Stimulated activated CD4-positive, alpha-beta T cell treated with anti-CD3 and anti-CD28 coated beads, Interleukin-1b, Interleukin-23, amount 100 ng/mL, for 1 hour (primary cell): ENCODE results near the gene ARID2.

ENCODE experiments used
- DNase-seq, 2 donors: peaks; one replicate each; pipeline ENCODE4 v3.0.0-alpha.2; 2020; ENCODE audit warnings: low read depth in 2 of 2

Gene ARID2

DNA sequence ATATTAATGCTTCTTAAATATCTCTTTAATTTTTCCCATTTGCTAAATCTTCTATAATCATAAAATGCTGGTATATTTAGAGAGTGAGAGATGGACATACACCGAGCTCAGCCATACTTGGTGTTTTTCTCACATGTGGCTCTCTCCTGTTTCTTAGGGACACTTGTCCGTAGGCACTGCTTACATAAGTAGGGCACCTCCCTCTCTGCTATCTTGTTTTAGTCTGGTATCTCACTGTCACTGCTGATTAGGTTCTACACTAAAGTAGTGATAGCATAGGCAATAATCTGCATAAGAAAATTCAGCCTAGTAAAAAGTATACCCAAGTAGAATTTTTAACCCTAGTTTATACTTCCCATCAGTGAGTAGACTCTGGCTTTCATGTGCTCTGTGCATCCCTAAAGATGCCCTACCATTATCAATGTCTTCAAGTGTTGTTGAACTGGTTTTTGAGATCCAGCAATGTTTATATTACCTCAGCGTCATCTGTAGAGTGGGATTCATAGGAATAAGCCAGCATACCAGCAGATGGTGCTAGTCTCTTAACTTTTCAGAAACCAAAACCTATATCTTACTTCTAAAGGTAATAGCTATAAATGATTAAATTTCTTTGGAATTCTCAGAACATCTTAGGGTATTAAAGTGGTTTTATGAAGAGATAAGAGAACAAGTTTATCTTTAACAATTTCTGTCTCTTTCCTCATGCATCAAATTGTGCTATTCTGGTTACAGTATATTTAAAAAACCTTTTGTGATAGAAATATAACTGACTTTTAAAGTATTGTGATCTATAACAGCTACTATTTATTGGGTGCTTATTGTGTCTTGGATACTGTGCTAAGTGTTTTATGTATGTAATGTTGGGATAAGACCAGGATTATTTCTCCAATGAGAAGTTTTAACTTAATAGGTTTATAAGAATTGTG lies 32.9 kb downstream of the ARID2 start:
- DNase-seq: no peak

DNA sequence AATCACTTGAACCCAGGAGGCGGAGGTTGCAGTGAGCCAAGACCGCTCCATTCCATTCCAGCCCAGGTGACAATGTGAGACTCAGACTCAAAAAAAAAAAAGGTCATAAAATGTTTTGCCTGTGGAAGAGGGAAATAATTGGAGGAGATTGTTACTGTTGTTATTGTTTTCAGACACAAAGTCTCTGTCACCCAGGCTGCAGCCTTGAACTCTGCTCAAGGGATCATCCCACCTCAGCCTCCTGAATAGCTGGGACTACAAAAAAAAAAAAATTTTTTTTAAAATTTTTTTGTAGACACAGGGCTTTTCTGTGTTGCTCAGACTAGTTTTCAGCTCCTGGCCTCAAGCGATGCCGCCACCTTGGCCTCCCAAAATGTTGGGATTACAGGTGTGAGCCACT lies 33.9 kb downstream of the ARID2 start:
- no peak for DNase-seq

DNA sequence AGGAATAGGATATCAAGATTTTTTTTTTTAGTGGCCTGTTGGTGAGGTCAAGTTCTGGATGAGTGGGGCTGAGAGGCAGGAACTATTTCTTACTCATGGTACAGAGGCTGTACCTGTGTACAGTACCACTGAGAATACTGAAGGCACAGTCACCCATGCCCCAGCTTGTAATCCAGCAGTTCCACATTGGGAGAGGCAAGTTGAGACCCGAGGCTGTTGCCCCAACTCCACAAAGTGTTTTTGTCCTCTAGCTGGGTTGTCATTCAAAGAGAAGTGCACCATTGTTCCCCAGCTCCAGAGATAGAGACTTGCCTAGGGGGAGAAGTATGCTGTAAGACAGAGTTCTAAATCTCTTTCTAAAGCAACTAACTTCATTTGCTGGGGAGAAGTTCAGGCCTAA lies 38.7 kb downstream of the ARID2 start:
- no peak for DNase-seq

GRCh38 chr12:45773747-45774146 lies 44.2 kb downstream of the ARID2 start:
- DNase-seq: no peak

- no peak for DNase-seq
Observed at GRCh38 chr12:45774508-45775162, 45.1 kb downstream of the ARID2 start.

- DNase-seq: no peak
Observed at GRCh38 chr12:45775465-45775864, 46.0 kb downstream of the ARID2 start.

- no peak for DNase-seq
Observed at GRCh38 chr12:45775964-45776363, 46.5 kb downstream of the ARID2 start.

DNA sequence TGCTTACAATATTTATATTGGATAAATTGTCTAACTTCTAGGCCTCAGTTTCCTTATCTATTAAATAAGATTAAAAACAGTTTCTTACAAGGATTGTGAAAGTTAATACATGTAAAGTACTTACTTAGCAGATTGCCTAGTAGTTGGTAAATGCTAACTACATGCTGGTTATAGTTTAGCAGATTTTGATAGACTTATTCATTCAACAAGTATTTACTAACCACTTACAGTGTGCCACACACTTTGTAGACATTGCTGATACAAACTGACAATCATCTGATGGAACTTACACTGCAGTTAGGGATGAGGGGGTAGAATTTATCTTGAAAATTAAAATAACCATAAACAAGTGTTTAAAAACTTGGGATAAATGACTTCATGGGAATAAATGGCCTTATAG lies 50.4 kb downstream of the ARID2 start:
- no peak for DNase-seq

- DNase-seq: no peak
Observed at GRCh38 chr12:45781080-45781479, 51.6 kb downstream of the ARID2 start.

DNA sequence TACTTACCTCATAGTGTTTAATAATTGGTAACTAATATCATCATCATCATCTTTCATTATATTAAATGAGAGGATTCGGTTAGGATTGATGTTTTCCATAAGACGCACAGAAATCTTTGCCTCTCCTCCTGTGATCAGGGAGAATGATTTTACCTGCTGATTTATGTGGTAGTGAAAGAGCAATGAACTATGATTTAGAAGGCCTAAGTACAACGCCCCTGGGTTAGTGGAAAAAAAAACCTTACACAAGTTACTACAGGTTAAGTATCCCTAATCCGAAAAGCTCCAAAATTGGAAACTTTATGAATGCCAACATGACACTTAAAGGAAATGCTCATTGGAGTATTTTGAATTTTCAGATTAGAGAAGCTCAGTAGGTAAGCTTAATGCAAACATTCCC lies 55.8 kb downstream of the ARID2 start:
- DNase-seq: no peak

DNA sequence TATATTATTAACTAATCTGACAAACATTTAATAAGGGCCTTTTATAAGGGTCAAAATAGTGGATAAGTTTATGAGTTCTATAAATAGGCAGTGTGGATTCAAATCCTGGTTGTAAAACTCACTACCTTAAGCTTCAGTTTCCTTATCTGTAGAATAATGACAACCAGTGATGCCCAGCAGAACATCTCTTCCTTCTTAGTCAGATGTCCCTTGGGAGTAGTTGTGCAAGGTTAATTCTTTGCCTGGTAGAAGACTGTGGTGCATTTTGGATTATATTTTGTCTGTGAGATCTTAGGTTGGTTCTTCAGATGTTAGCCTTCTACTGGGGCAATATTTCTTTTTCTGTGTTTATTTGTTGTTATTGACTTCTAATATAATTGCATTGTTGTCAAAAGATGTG lies 59.5 kb downstream of the ARID2 start:
- DNase-seq: no peak

DNA sequence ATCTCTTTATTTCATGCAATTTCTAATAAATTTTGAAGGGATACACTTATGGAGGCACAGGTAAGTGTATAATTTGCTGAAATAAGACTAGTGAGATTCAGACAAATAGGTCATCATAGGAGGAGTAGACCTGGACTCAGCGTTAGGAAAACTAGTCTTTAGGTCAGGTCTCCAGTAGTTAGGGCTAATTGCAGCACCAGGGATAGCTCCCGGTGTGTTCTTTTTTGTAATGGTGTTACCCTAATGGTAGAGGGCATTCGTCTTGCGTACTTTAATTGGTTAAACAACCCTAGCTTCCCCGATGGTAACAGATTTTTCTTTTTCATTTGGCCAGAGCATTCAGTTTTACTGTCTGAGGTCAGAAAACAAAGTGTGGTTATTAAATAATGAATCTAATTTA lies 64.9 kb downstream of the ARID2 start:
- no peak for DNase-seq

DNA sequence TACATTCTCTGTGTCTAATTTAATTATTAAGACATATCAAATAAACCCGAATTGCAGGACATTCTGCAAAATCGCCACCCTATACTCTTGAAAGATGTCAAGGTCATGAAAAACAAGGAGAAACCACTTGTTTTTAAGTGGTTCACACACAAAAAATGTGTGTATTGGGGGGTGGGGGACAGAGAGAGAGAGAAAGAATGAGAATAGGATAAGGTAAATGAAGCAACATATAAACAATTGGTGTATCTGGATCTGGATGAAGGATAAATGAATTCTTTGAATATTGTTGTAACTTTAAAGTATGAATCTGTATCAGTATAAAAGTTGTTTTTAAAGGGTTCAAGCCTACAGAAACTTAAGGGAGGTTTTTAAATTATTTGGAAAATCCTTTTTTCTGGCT lies 72.1 kb downstream of the ARID2 start:
- no peak for DNase-seq

DNA sequence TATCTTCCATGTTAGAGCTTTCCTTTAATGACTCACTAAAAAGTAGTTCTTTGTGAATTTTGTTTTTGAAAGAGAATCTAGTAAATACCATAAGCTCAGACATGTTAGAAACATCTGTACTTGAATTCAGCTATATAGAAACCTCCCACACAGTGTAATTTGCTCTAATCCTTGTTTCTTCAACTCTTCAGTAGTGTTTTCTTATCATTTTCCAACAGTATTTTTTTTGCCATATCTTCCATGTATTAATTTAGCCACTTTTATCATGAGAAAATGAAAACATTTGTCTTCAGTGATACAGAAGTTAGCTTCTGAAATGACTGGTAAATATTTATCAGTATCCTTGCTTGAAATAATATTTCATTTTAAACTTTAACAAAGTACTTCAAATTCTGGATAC lies 73.6 kb downstream of the ARID2 start:
- DNase-seq: no peak

- no peak for DNase-seq
Observed at GRCh38 chr12:45816652-45817051, 87.1 kb downstream of the ARID2 start.

GRCh38 chr12:45827974-45828373 lies 98.5 kb downstream of the ARID2 start:
- DNase-seq: no peak

- no peak for DNase-seq
Observed at GRCh38 chr12:45828402-45828801, 98.9 kb downstream of the ARID2 start.

GRCh38 chr12:45831590-45831989 lies 102.1 kb downstream of the ARID2 start:
- DNase-seq: no peak

- DNase-seq: no peak
Observed at GRCh38 chr12:45833401-45833800, 103.9 kb downstream of the ARID2 start.

- DNase-seq: no peak
Observed at GRCh38 chr12:45834809-45835208, 105.3 kb downstream of the ARID2 start.

GRCh38 chr12:45839917-45840316 lies 110.4 kb downstream of the ARID2 start:
- no peak for DNase-seq

DNA sequence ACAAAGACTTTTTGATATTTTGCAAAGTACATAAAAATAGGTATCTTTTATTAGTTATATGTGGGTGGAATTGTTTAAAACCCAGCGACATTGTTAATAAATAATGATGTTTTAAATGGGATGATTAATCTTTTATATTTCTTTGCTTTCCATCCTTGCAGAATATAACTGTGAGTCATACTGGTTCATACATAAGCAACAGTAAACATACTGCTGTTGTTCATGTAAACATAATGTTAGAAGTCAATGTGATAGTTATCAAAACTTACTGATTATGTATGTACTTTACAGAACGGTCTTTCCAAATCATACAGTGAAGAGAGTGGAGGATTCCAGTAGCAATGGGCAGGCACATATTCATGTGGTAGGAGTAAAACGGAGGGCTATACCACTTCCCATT lies 119.8 kb downstream of the ARID2 start:
- no peak for DNase-seq

- no peak for DNase-seq
Observed at GRCh38 chr12:45850302-45850701, 120.8 kb downstream of the ARID2 start.
